Cortex of kidney (tissue), 1 donor: ENCODE measurements around the gene FAM153A.
"Not testable (repeated sequence)": the region's sequence is repeated elsewhere in the genome, so short reads cannot be mapped to it uniquely, and the experiment has no call there.

ENCODE experiments used
- DNase-seq: peaks from one replicate; lab custom pipeline; 2025; lab: John Stamatoyannopoulos, UW

FAM153A gene

DNA sequence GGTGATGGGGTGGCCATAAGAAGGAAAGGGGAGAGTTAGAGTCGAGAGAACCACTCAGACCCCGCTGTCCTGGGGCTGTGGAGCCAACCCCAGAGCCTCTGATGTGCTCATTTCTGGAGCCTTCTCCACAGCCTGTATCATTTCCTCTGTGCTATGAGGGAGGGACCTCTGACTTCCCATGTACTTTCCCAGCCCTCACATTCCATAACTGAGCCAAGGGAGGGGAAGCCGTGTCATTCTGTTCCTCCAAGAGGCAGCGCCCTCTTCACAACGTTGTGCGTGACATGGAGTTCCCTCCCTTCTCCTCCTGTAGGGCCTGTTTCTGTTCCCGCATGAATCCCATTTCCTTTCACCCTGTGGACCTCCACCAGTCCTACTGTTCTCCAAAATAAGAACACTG is 57.8 kb downstream of the FAM153A start:
- not testable (repeated sequence) for DNase-seq

DNA sequence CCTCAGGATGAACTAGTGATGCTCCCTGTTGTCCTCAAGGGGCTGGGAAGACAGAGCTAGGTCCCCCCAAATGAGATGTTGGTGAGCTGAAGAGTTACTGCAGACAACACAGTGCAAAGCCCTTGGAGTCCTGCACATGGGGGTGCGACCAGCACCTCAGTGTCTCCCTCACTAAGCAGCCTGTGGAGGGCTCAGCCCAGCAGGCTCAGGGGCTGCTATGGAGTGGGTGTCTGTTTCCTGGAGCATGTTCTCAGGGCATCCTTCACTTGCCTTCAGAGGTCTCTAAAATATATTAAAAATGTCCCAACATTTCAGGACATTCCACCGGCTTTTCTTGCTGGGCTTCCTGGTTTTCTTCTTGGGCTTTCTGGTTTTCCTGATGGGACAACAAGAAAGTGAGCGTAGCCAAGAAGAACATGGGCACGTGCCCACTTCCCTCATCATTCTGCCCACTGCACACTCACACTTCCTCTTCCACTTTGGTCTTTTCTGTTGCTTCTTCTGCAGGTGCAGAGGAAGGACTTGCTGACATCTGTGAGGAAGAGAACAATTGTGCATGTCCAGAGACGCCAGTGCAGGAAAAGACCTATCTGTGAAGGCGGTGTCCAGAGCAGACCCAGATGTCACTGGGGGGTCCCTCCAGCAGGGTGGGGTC is 58.7 kb downstream of the FAM153A start:
- not testable (repeated sequence) for DNase-seq

DNA sequence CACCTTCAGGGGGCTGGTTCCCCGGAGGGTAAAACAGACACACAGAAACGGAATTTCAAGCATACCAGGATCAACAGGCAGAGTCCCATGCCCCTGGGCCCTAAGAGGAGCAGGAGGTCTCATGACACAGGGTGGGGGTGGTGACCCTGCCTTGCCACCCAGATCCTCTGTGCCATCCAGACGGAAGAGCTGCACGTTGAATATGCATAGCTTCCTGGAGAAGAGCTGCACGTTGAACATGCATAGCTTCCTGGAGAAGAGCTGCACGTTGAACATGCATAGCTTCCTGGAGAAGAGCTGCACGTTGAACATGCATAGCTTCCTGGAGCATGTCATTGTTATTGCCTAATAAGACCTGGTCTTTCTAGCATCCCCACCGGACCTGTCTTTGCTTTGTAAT is 59.9 kb downstream of the FAM153A start:
- not testable (repeated sequence) for DNase-seq

GRCh38 chr5:177719989-177720388 is 62.7 kb downstream of the FAM153A start:
- DNase-seq: not testable (repeated sequence)

- DNase-seq: not testable (repeated sequence)
Observed at GRCh38 chr5:177715423-177715822, 67.3 kb downstream of the FAM153A start.

- not testable (repeated sequence) for DNase-seq
Observed at GRCh38 chr5:177696100-177696499, 86.6 kb downstream of the FAM153A start.

GRCh38 chr5:177695356-177695930 is 87.3 kb downstream of the FAM153A start:
- not testable (repeated sequence) for DNase-seq

DNA sequence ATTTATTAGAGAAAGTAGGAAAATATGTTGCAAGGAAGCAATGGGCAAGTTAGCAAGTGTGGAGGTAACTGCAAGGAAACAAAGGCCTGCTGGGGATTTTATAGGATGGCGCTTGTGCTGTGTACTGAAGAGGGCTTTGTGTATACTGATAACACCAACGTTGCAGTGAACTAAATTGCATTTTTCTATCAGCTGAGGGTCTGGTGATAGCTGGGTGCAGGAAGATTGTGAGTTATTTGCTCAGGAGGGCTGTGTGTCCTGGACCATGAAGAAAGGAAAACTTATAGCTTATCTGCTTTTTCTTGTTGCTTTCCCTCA is 88.2 kb downstream of the FAM153A start:
- not testable (repeated sequence) for DNase-seq

GRCh38 chr5:177693671-177694517 is 88.8 kb downstream of the FAM153A start:
- DNase-seq: not testable (repeated sequence)

DNA sequence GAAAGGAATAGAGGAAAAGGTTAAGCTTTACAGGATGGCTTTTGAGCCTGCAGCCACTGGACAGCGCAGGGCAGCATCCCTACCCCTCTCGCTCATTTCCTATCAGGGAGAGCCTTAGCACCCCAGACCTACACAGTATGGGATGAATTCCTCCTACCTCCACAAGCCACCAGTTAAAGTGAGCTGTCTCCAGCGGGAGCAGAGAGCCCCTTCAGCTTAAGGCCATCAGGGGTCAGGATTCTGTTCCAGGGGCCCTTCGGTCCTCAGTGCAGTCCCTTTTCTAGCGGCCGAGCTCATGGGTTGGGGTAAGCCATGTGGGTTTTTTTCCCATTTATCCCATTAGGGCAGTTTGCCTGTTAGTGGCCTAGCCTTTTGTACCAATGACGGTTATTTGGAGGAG is 89.7 kb downstream of the FAM153A start:
- not testable (repeated sequence) for DNase-seq

DNA sequence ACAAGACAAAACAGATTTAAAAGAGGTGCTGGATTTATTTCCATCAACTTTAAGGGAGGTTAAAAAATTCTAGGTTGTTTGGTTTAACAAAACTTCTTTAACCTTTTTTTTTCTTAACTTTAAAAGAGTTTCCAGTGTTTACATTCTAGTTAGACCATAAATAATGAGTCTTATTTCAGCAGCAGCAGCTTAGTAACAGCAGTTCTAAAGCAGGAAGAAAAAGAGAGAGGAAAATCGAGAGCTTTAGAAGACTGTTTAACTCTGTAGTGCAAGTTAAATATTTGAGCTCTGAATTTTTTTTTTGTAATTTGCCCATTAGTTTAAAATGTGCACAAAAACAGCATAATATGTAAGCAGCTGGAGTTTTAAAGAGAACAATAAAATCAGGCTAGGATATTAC is 90.2 kb downstream of the FAM153A start:
- DNase-seq: not testable (repeated sequence)

DNA sequence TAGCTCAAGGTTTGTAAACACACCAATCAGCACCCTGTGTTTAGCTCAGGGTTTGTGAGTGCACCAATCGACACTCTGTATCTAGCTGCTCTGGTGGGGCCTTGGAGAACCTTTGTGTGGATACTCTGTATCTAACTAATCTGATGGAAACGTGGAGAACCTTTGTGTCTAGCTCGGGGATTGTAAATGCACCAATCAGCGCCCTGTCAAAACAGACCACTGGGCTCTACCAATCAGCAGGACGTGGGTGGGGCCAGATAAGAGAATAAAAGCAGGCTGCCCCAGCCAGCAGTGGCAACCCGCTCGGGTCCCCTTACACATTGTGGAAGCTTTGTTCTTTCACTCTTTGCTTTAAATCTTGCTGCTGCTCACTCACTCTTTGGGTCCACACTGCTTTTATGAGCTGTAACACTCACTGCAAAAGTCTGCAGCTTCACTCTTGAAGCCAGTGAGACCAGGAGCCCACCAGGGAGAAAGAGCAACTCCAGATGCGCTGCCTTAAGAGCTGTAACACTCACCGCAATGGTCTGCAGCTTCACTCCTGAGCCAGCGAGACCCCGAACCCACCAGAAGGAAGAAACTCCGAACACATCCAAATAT is 93.6 kb downstream of the FAM153A start:
- DNase-seq: not testable (repeated sequence)

- DNase-seq: not testable (repeated sequence)
Observed at GRCh38 chr5:177688091-177688490, 94.6 kb downstream of the FAM153A start.

- DNase-seq: not testable (repeated sequence)
Observed at GRCh38 chr5:177681920-177682319, 100.8 kb downstream of the FAM153A start.
